H1 (cell line): ENCODE results near the gene POLR2J. TPM values are rescaled to one million over a fixed set of nuclear protein-coding genes. Genes with fewer than 3 reads are reported as not detected.

ENCODE experiments used
- CTCF ChIA-PET: fragments of 300-600 bp; sonication (Branson Sonifier 250); formaldehyde crosslinking; loops from one replicate; lab custom pipeline; 2021; ENCODE audit not compliant: partially characterized antibody; lab: Charles Lee
- POLR2A ChIA-PET: fragments of 300-600 bp; sonication (Branson Sonifier 250); formaldehyde crosslinking; loops from one replicate; lab custom pipeline; 2021; ENCODE audit warnings: inconsistent platforms; ENCODE audit not compliant: partially characterized antibody; lab: Charles Lee
- DNase-seq, 2 experiments: peaks; one replicate each; pipeline versions ENCODE4 v3.0.0 to v3.0.0-alpha.2; 2010 to 2022; ENCODE audit warnings: low spot score in 2 of 2, low read depth in 1 of 2, mixed read lengths in 1 of 2
- FAIRE-seq: peaks from 2 replicates; lab custom pipeline; 2011; peaks lifted over from hg19 to GRCh38; lab: Jason Lieb, UNC
- H2AFZ ChIP-seq: 2 replicates; pipeline ENCODE4 v1.8.1; 2012; ENCODE audit warnings: low read length, inconsistent platforms
- H2AK5ac ChIP-seq: 2 replicates; pipeline ENCODE4 v1.6.1; 2013; ENCODE audit warnings: low read depth, low read length
- H2BK120ac ChIP-seq: replicated peaks from 2 replicates; pipeline ENCODE3; 2013; ENCODE audit warnings: low read depth, low read length, inconsistent platforms
- H2BK12ac ChIP-seq: 2 replicates; pipeline ENCODE4 v1.6.1; 2013; ENCODE audit warnings: low read depth, low read length
- H2BK15ac ChIP-seq: 2 replicates; pipeline ENCODE4 v1.6.1; 2013; ENCODE audit warnings: low read length
- H2BK20ac ChIP-seq: 2 replicates; pipeline ENCODE4 v1.6.1; 2013; ENCODE audit warnings: low read length
- H2BK5ac ChIP-seq: 2 replicates; pipeline ENCODE4 v1.6.1; 2013; ENCODE audit warnings: low read depth, low read length
- H3K14ac ChIP-seq: 2 replicates; pipeline ENCODE4 v1.6.1; 2013; ENCODE audit warnings: inconsistent platforms; ENCODE audit not compliant: insufficient read length
- H3K18ac ChIP-seq: 2 replicates; pipeline ENCODE4 v1.6.1; 2013; ENCODE audit warnings: low read length; ENCODE audit errors: extremely low read depth
- H3K23ac ChIP-seq: 2 replicates; pipeline ENCODE4 v1.6.1; 2013; ENCODE audit warnings: inconsistent platforms; ENCODE audit not compliant: insufficient read length
- H3K23me2 ChIP-seq: 2 replicates; pipeline ENCODE4 v1.6.1; 2013; ENCODE audit warnings: low read depth, low read length
- H3K27ac ChIP-seq: 2 replicates; pipeline ENCODE4 v1.6.1; 2011; ENCODE audit warnings: low read depth, low read length, inconsistent platforms
- H3K27me3 ChIP-seq, 4 experiments: replicated peaks in 1 of 4; 1 replicate in 1 of 4; 2 replicates in 3 of 4; pipeline versions ENCODE4 v1.6.1 to v1.8.1; 2011 to 2013; ENCODE audit warnings: low read length in 3 of 4, mild to moderate bottlenecking in 3 of 4, inconsistent platforms in 2 of 4, mixed read lengths in 2 of 4, moderate library complexity in 1 of 4; ENCODE audit not compliant: control insufficient read depth in 3 of 4, insufficient read depth in 3 of 4; ENCODE audit errors: extremely low read depth in 1 of 4
- H3K36me3 ChIP-seq, 4 experiments: 2 replicates each; pipeline versions ENCODE4 v1.6.1 to v1.8.1; 2011 to 2013; ENCODE audit warnings: mild to moderate bottlenecking in 4 of 4, low read length in 3 of 4, moderate library complexity in 2 of 4, control low read depth in 1 of 4, inconsistent platforms in 1 of 4; ENCODE audit not compliant: insufficient read depth in 4 of 4, control insufficient read depth in 2 of 4
- H3K4ac ChIP-seq: replicated peaks from 2 replicates; pipeline ENCODE3; 2013; ENCODE audit warnings: low read length, low read depth, mixed read lengths, inconsistent platforms; ENCODE audit not compliant: insufficient read length
- H3K4me1 ChIP-seq, 4 experiments: replicated peaks in 1 of 4; 1 replicate in 1 of 4; 2 replicates in 3 of 4; pipeline versions ENCODE4 v1.6.1 to v1.8.1; 2011 to 2013; ENCODE audit warnings: low read length in 3 of 4, inconsistent platforms in 2 of 4, mixed read lengths in 1 of 4; ENCODE audit not compliant: insufficient read depth in 4 of 4, control insufficient read depth in 3 of 4
- H3K4me2 ChIP-seq, 2 experiments: 2 replicates each; pipeline versions ENCODE4 v1.6.1 to v1.8.1; 2011 to 2013; ENCODE audit warnings: low read depth in 2 of 2, low read length in 2 of 2, control low read depth in 1 of 2, inconsistent platforms in 1 of 2, mild to moderate bottlenecking in 1 of 2; ENCODE audit not compliant: insufficient read depth in 1 of 2
- H3K4me3 ChIP-seq, 4 experiments: fragments of 200-600, 300-600 bp in 1 of 4; sonication (generic), shearing (Covaris generic), sonication (Bioruptor Twin) in 1 of 4; 2 replicates each; pipeline versions ENCODE4 v1.5.1 to v1.8.1; 2011 to 2016; ENCODE audit warnings: low read length in 4 of 4, low read depth in 3 of 4, control low read depth in 2 of 4, inconsistent platforms in 2 of 4, mild to moderate bottlenecking in 2 of 4, mixed read lengths in 1 of 4, moderate library complexity in 1 of 4; ENCODE audit not compliant: insufficient read depth in 2 of 4; ENCODE audit errors: extremely low read depth in 1 of 4
- H3K56ac ChIP-seq: replicated peaks from 2 replicates; pipeline ENCODE3; 2013; ENCODE audit warnings: low read depth, mild to moderate bottlenecking, mixed read lengths, low read length, inconsistent platforms; ENCODE audit not compliant: insufficient read length
- H3K79me1 ChIP-seq: 2 replicates; pipeline ENCODE4 v1.6.1; 2013; ENCODE audit warnings: low read depth, low read length, control low read depth
- H3K79me2 ChIP-seq, 2 experiments: 2 replicates each; pipeline versions ENCODE4 v1.6.1 to v1.8.1; 2012 to 2013; ENCODE audit warnings: low read length in 2 of 2, mild to moderate bottlenecking in 2 of 2, inconsistent platforms in 1 of 2; ENCODE audit not compliant: insufficient read depth in 2 of 2, control insufficient read depth in 1 of 2
- H3K9ac ChIP-seq, 4 experiments: replicated peaks in 1 of 4; 1 replicate in 1 of 4; 2 replicates in 3 of 4; pipeline versions ENCODE4 v1.6.1 to v1.8.1; 2011 to 2013; ENCODE audit warnings: low read depth in 3 of 4, low read length in 3 of 4, control low read depth in 2 of 4, mild to moderate bottlenecking in 2 of 4, moderate library complexity in 2 of 4, inconsistent platforms in 1 of 4; ENCODE audit errors: extremely low read depth in 1 of 4
- H3K9me3 ChIP-seq, 2 experiments: 2 replicates each; pipeline versions ENCODE4 v1.6.1 to v1.8.1; 2012 to 2013; ENCODE audit warnings: mild to moderate bottlenecking in 2 of 2, moderate library complexity in 2 of 2, control low read depth in 1 of 2, inconsistent platforms in 1 of 2, low read depth in 1 of 2, low read length in 1 of 2, mixed read lengths in 1 of 2; ENCODE audit not compliant: insufficient read depth in 2 of 2
- H4K20me1 ChIP-seq, 2 experiments: replicated peaks in 1 of 2; 2 replicates each; pipeline versions ENCODE3 to v1.8.1; 2011 to 2013; ENCODE audit warnings: inconsistent platforms in 2 of 2, low read length in 2 of 2, mild to moderate bottlenecking in 1 of 2; ENCODE audit not compliant: insufficient read depth in 2 of 2, control insufficient read depth in 1 of 2
- H4K5ac ChIP-seq: 2 replicates; pipeline ENCODE4 v1.6.1; 2013; ENCODE audit warnings: low read length, low read depth, mixed read lengths, inconsistent platforms; ENCODE audit not compliant: insufficient read length
- H4K8ac ChIP-seq: 2 replicates; pipeline ENCODE4 v1.8.0; 2013; ENCODE audit warnings: mild to moderate bottlenecking, moderate library complexity, low read length, inconsistent platforms; ENCODE audit not compliant: insufficient read depth; ENCODE audit errors: extremely low read depth
- H4K91ac ChIP-seq: replicated peaks from 2 replicates; pipeline ENCODE3; 2013; ENCODE audit warnings: low read length, mixed read lengths, inconsistent platforms; ENCODE audit not compliant: insufficient read length
- BACH1 ChIP-seq: IDR thresholded peaks from 2 replicates; pipeline ENCODE4 v1.6.1; 2012; ENCODE audit warnings: low read length, improper control_type of control experiment
- BCL11A ChIP-seq, 2 experiments: IDR thresholded peaks; one replicate each; pipeline ENCODE4 v1.6.1; 2011; ENCODE audit warnings: low read depth in 2 of 2, low read length in 2 of 2, mild to moderate bottlenecking in 2 of 2
- BRCA1 ChIP-seq: IDR thresholded peaks from 2 replicates; pipeline ENCODE4 v1.6.1; 2012; ENCODE audit warnings: low read depth, low read length, improper control_type of control experiment
- EZH2 ChIP-seq: fragments of 200-600 bp; sonication (generic); IDR thresholded peaks from 2 replicates; pipeline ENCODE4 v1.7.1; 2012; ENCODE audit warnings: low read depth, mild to moderate bottlenecking, moderate library complexity, low read length, inconsistent platforms; ENCODE audit not compliant: severe bottlenecking
- GTF2F1 ChIP-seq: IDR thresholded peaks from 2 replicates; pipeline ENCODE4 v1.6.1; 2012; ENCODE audit warnings: low read depth, low read length, improper control_type of control experiment, borderline replicate concordance
- HDAC2 ChIP-seq, 2 experiments: fragments of 300-600 bp in 1 of 2; sonication (generic) in 1 of 2; IDR thresholded peaks; 2 replicates each; pipeline ENCODE4 v1.6.1; 2011 to 2012; ENCODE audit warnings: low read depth in 2 of 2, low read length in 2 of 2, mild to moderate bottlenecking in 2 of 2, moderate library complexity in 2 of 2, borderline replicate concordance in 1 of 2, inconsistent platforms in 1 of 2
- PHF8 ChIP-seq: fragments of 200-600 bp; sonication (generic); conservative IDR thresholded peaks from 2 replicates; pipeline ENCODE4 v1.7.1; 2012; ENCODE audit warnings: low read depth, mild to moderate bottlenecking, inconsistent platforms, low read length, moderate library complexity
- POLR2AphosphoS5 ChIP-seq: IDR thresholded peaks from 2 replicates; pipeline ENCODE4 v1.6.1; 2011; ENCODE audit warnings: low read depth, low read length
- TEAD4 ChIP-seq: IDR thresholded peaks from 2 replicates; pipeline ENCODE4 v1.6.1; 2012; ENCODE audit warnings: low read depth, low read length, inconsistent platforms, mixed read lengths
- WGBS, 2 experiments: shearing (Covaris generic) in 1 of 2; methylation state at CpG; one replicate each; pipeline versions ENCODE4 v1.1.6 to v1.1.7; 2013 to 2015; ENCODE audit warnings: low lambda C conversion rate in 2 of 2, mixed read lengths in 2 of 2, inconsistent platforms in 1 of 2, low coverage in 1 of 2, missing lambda C conversion rate in 1 of 2; ENCODE audit not compliant: insufficient replicate concordance in 2 of 2, insufficient coverage in 1 of 2, insufficient read length in 1 of 2; ENCODE audit errors: extremely low coverage in 1 of 2, missing lambda C conversion rate in 1 of 2; 5-methylcytosine and 5-hydroxymethylcytosine counted together
- polyA plus RNA-seq, 7 experiments: library from polyadenylated mRNA; depleted of rRNA in 3 of 7; stranded (reverse) in 5 of 7; unstranded in 2 of 7; fragments of >200 nt in 5 of 7; fragments of 200-250 nt in 2 of 7; gene quantifications; 1 replicate in 5 of 7; 2 replicates in 1 of 7; 4 replicates in 1 of 7; pipeline versions ENCODE4 v1.2.1 to v1.2.3, GENCODE V29; 2011 to 2013; ENCODE audit warnings: missing spikeins in 2 of 7, mixed read lengths in 2 of 7
- total RNA-seq: library from RNA; stranded (reverse); fragmentation: NEBNext Ultra II Directional; extraction: Animal tissue kit (Norgen Biotek cat#: 25700); gene quantifications from 2 replicates; pipeline ENCODE4 v1.2.1, GENCODE V29; 2021
- TF ChIP-seq, protein P1 (sequence below): IDR thresholded peaks from 2 replicates; pipeline ENCODE4 v1.6.1; 2012; ENCODE audit warnings: inconsistent platforms
- TF ChIP-seq, protein P2 (sequence below): IDR thresholded peaks from 2 replicates; pipeline ENCODE4 v1.6.1; 2012; ENCODE audit warnings: low read length, inconsistent platforms

POLR2J gene
- total and polyA plus RNA-seq, 2 of the 8 experiments (the other 6 are each of a cell fraction or from before 2014, with no cell fraction given) = 54.1 to 113 TPM

DNA sequence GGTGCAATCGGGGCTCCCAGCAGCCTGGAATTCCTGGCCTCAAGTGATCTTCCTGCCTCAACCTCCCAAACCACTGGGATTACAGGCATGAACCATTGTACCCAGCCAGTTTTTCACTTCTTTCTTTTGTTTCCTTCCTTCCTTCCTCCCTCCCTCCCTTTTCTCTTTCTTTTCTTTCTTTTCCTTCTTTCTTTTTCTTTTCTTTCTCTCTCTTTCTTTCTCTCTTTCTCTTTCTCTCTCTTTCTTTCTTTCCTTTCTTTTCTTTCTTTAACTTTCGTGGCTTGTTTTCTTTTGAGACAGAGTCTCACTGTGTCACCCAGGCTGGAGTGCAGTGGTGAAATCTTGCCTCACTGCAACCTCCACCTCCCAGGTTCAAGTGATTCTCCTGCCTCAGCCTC, 33.0 kb downstream of the POLR2J start:
- Histone ChIP-seq H3K56ac (no peak overlapping the region), H2AFZ (no peak overlapping the region), H3K23me2 (no peaks in the 10 kb centered on the region), H3K4me3 (no peak overlapping the region), H3K4me1 (peaks cover 0 to 9% (median 0%) of the 10 kb centered on the region in 4 experiments; a peak in 2 of 7 replicates), H4K20me1 (peaks cover 0 to 3% of the 10 kb centered on the region in 2 experiments), H3K23ac (no peak overlapping the region), H2BK15ac (no peak overlapping the region), H3K9me3 (no peaks in the 10 kb centered on the region), H3K79me1 (no peaks in the 10 kb centered on the region), H2BK20ac (no peak overlapping the region), H4K8ac (no peak overlapping the region), H3K9ac (no peak overlapping the region), H3K27me3 (no peaks in the 10 kb centered on the region), H3K4ac (no peak overlapping the region), H3K79me2 (no peaks in the 10 kb centered on the region), H3K18ac (no peak overlapping the region), H3K36me3 (peaks cover 2 to 17% (median 6%) of the 10 kb centered on the region in 4 experiments; a peak in 5 of 8 replicates), H2BK12ac (no peak overlapping the region)
- DNase-seq = no peak
- CTCF ChIA-PET = interaction anchor here (1.0 to 1.7 kb wide), 2 partner anchors 11 to 33 kb away, joined by 4 read pairs; no protein-coding TSS in a partner anchor
- TF ChIP-seq EZH2 (no peak), PHF8 (no peak), POLR2AphosphoS5 (no peak), BRCA1 (no peak), BCL11A (IDR thresholded peaks at IDR 0.05; ENCODE audit: low read depth in 2 of 2, low read length in 2 of 2) (no peak), BACH1 (no peak), HDAC2 (IDR thresholded peaks at IDR 0.05; ENCODE audit: borderline replicate concordance in 1 of 2, low read depth in 2 of 2, low read length in 2 of 2) (no peak), TEAD4 (no peak), GTF2F1 (no peak)
- TF ChIP-seq, protein P1, sequence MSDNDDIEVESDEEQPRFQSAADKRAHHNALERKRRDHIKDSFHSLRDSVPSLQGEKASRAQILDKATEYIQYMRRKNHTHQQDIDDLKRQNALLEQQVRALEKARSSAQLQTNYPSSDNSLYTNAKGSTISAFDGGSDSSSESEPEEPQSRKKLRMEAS = no peak
- TF ChIP-seq, protein P2, sequence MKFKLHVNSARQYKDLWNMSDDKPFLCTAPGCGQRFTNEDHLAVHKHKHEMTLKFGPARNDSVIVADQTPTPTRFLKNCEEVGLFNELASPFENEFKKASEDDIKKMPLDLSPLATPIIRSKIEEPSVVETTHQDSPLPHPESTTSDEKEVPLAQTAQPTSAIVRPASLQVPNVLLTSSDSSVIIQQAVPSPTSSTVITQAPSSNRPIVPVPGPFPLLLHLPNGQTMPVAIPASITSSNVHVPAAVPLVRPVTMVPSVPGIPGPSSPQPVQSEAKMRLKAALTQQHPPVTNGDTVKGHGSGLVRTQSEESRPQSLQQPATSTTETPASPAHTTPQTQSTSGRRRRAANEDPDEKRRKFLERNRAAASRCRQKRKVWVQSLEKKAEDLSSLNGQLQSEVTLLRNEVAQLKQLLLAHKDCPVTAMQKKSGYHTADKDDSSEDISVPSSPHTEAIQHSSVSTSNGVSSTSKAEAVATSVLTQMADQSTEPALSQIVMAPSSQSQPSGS = no peak
- TF ChIP-seq, all 59 proteins: peak for 0
- Histone ChIP-seq H2BK120ac (no peak overlapping the region), H3K27ac (no peak overlapping the region), H3K4me2 (no peak overlapping the region), H3K14ac (no peak overlapping the region), H2AK5ac (no peak overlapping the region), H4K5ac (no peak overlapping the region), H2BK5ac (no peak overlapping the region), H4K91ac (no peak overlapping the region)
- FAIRE-seq = no peak
- 68% methylated on average over 2 of the region's 2 CpGs; no CpG with 5 or more reads in 1 of the 2 experiments for WGBS, 2 experiments
- POLR2A ChIA-PET = interaction anchor here (2.9 kb wide), 1 partner anchor 10 kb away, joined by 16 read pairs; no protein-coding TSS in a partner anchor
